HCT116 (cell line): ENCODE measurements around the gene KCNK15. TPM values are rescaled to one million over a fixed set of nuclear protein-coding genes. Genes with fewer than 3 reads are reported as not detected.

Experiments
- ATAC-seq: fragments of 200-7000 bp; cut with Tn5 transposase; 2 replicates; pipeline ENCODE4 v1.9.1; 2020; ENCODE audit warnings: mild to moderate bottlenecking, moderate library complexity
- BruUV-seq: library from RNA; stranded (reverse); fragments of 400-500 nt; replicated peaks from 2 replicates; lab custom pipeline; 2021; lab: Mats Ljungman, UMichigan
- CTCF ChIA-PET: fragments of 300-600 bp; sonication (Branson Sonifier 250); formaldehyde crosslinking; loops from one replicate; lab custom pipeline; 2021; ENCODE audit warnings: antibody characterized with exemption; lab: Charles Lee
- POLR2A ChIA-PET: fragments of 300-600, 350-600 bp; sonication (Branson Sonifier 250); formaldehyde crosslinking; loops from one replicate; lab custom pipeline; 2021; ENCODE audit warnings: antibody characterized with exemption; lab: Charles Lee
- RAD21 ChIA-PET, 2 experiments: fragments of 300-600 bp; sonication (Branson Sonifier 250); formaldehyde crosslinking; loops; one replicate each; lab custom pipeline; 2023; ENCODE audit warnings: low total read pairs in 2 of 2; ENCODE audit not compliant: uncharacterized antibody in 2 of 2, unreplicated experiment in 2 of 2, low non-redundant PET in 1 of 2; lab: Charles Lee
- DNase-seq: peaks from one replicate; pipeline ENCODE4 v3.0.0-alpha.2; 2010; ENCODE audit warnings: low read depth, low spot score
- H2AFZ ChIP-seq: fragments of 200-600 bp; shearing (Covaris generic), sonication (generic); 2 replicates; pipeline ENCODE4 v1.6.1; 2017; ENCODE audit warnings: low read depth, mixed run types, mixed read lengths, antibody characterized with exemption, low read length; ENCODE audit not compliant: poor library complexity, severe bottlenecking
- H3K27ac ChIP-seq: 2 replicates; pipeline ENCODE4 v1.5.1; 2012; ENCODE audit warnings: low read depth, low read length
- H3K27me3 ChIP-seq: fragments of 200-600 bp; sonication (generic); 2 replicates; pipeline ENCODE4 v1.6.1; 2016; ENCODE audit warnings: mixed run types, low read length, mixed read lengths; ENCODE audit not compliant: insufficient read depth
- H3K36me3 ChIP-seq, 2 experiments: fragments of 200-500 bp in 1 of 2; fragments of 200-600 bp in 1 of 2; sonication (Bioruptor generic) in 1 of 2; sonication (generic) in 1 of 2; 2 replicates each; pipeline versions ENCODE4 v1.5.1 to v1.6.1; 2014 to 2016; ENCODE audit warnings: low read length in 2 of 2, inconsistent platforms in 1 of 2, mixed read lengths in 1 of 2, mixed run types in 1 of 2; ENCODE audit not compliant: insufficient read depth in 2 of 2, control insufficient read depth in 1 of 2
- H3K4me1 ChIP-seq, 2 experiments: fragments of 200-600 bp in 1 of 2; sonication (generic) in 1 of 2; 2 replicates each; pipeline versions ENCODE4 v1.5.1 to v1.6.1; 2012 to 2017; ENCODE audit warnings: low read length in 2 of 2, inconsistent platforms in 1 of 2, mild to moderate bottlenecking in 1 of 2, mixed read lengths in 1 of 2, mixed run types in 1 of 2, moderate library complexity in 1 of 2; ENCODE audit not compliant: insufficient read depth in 2 of 2, control insufficient read depth in 1 of 2
- H3K4me2 ChIP-seq: fragments of 200-600 bp; sonication (generic); 2 replicates; pipeline ENCODE4 v1.6.1; 2017; ENCODE audit warnings: mixed run types, low read length, mixed read lengths
- H3K4me3 ChIP-seq, 2 experiments: fragments of 200-600 bp in 1 of 2; sonication (generic) in 1 of 2; replicated peaks in 1 of 2; 2 replicates each; pipeline ENCODE4 v1.5.1; 2011 to 2016; ENCODE audit warnings: low read length in 2 of 2, control low read depth in 1 of 2, low read depth in 1 of 2, mild to moderate bottlenecking in 1 of 2, mixed read lengths in 1 of 2, mixed run types in 1 of 2
- H3K79me2 ChIP-seq: fragments of 200-600 bp; sonication (generic); 2 replicates; pipeline ENCODE4 v1.6.1; 2017; ENCODE audit warnings: mild to moderate bottlenecking, mixed run types, low read length, moderate library complexity, mixed read lengths; ENCODE audit not compliant: insufficient read depth
- H3K9ac ChIP-seq: fragments of 200-600 bp; sonication (generic); 2 replicates; pipeline ENCODE4 v1.6.1; 2016; ENCODE audit warnings: low read length, mixed read lengths
- H3K9me2 ChIP-seq: fragments of 200-600 bp; sonication (generic), shearing (Covaris generic); 2 replicates; pipeline ENCODE4 v1.6.1; 2017; ENCODE audit warnings: mixed run types, mild to moderate bottlenecking, moderate library complexity; ENCODE audit not compliant: insufficient read depth
- H3K9me3 ChIP-seq, 2 experiments: fragments of 200-500 bp in 1 of 2; fragments of 200-600 bp in 1 of 2; sonication (Bioruptor generic) in 1 of 2; sonication (generic) in 1 of 2; 2 replicates each; pipeline ENCODE4 v1.6.1; 2014 to 2017; ENCODE audit warnings: low read length in 2 of 2, mixed read lengths in 2 of 2, inconsistent platforms in 1 of 2, low read depth in 1 of 2, mild to moderate bottlenecking in 1 of 2, mixed run types in 1 of 2, moderate library complexity in 1 of 2; ENCODE audit not compliant: control insufficient read depth in 1 of 2, insufficient read depth in 1 of 2
- H4K20me1 ChIP-seq: fragments of 200-600 bp; sonication (generic), shearing (Covaris generic); 2 replicates; pipeline ENCODE4 v1.6.1; 2017; ENCODE audit warnings: mixed run types, mild to moderate bottlenecking, moderate library complexity; ENCODE audit not compliant: insufficient read depth
- ATF3 ChIP-seq: IDR thresholded peaks from 2 replicates; pipeline ENCODE4 v1.6.1; 2012
- CBX3 ChIP-seq: IDR thresholded peaks from 2 replicates; pipeline ENCODE4 v1.6.1; 2012; ENCODE audit warnings: low read depth
- CEBPB ChIP-seq: IDR thresholded peaks from 2 replicates; pipeline ENCODE4 v1.6.1; 2012; ENCODE audit warnings: low read depth
- CTCF ChIP-seq, 3 experiments: fragments of 200-600 bp in 1 of 3; sonication (generic) in 1 of 3; IDR thresholded peaks in 2 of 3; conservative IDR thresholded peaks in 1 of 3; 2 replicates each; pipeline ENCODE4 v1.5.1; 2012 to 2017; ENCODE audit warnings: low read depth in 2 of 3, low read length in 2 of 3, antibody characterized with exemption in 1 of 3, borderline replicate concordance in 1 of 3, control low read depth in 1 of 3, mild to moderate bottlenecking in 1 of 3, mixed read lengths in 1 of 3, mixed run types in 1 of 3, moderate library complexity in 1 of 3; ENCODE audit not compliant: insufficient read depth in 1 of 3
- EGR1 ChIP-seq: IDR thresholded peaks from 2 replicates; pipeline ENCODE4 v1.6.1; 2012; ENCODE audit warnings: low read depth
- ELF1 ChIP-seq: IDR thresholded peaks from 2 replicates; pipeline ENCODE4 v1.6.1; 2012; ENCODE audit warnings: low read depth, borderline replicate concordance
- EZH2 ChIP-seq: fragments of 200-600 bp; sonication (generic); IDR thresholded peaks from 2 replicates; pipeline ENCODE4 v1.6.1; 2017; ENCODE audit warnings: antibody characterized with exemption, mixed run types
- EZH2phosphoT487 ChIP-seq: fragments of 200-600 bp; IDR thresholded peaks from 2 replicates; pipeline ENCODE4 v1.6.1; 2018; ENCODE audit warnings: antibody characterized with exemption, borderline replicate concordance
- FOSL1 ChIP-seq: IDR thresholded peaks from 2 replicates; pipeline ENCODE4 v1.6.1; 2012; ENCODE audit warnings: low read depth
- JUND ChIP-seq: IDR thresholded peaks from 2 replicates; pipeline ENCODE4 v1.6.1; 2012
- POLR2A ChIP-seq: IDR thresholded peaks from 2 replicates; pipeline ENCODE4 v1.7.0; 2011; ENCODE audit warnings: borderline replicate concordance; ENCODE audit not compliant: insufficient read depth, insufficient read length; ENCODE audit errors: extremely low read depth
- POLR2AphosphoS5 ChIP-seq: IDR thresholded peaks from 2 replicates; pipeline ENCODE4 v1.6.1; 2011; ENCODE audit warnings: mild to moderate bottlenecking, low read depth, low read length, moderate library complexity
- REST ChIP-seq: IDR thresholded peaks from 2 replicates; pipeline ENCODE4 v1.6.1; 2012; ENCODE audit warnings: low read depth
- SIN3A ChIP-seq: IDR thresholded peaks from 2 replicates; pipeline ENCODE4 v1.6.1; 2012; ENCODE audit warnings: low read depth
- SRF ChIP-seq: IDR thresholded peaks from 2 replicates; pipeline ENCODE4 v1.6.1; 2012; ENCODE audit warnings: low read depth
- TCF7L2 ChIP-seq: IDR thresholded peaks from 2 replicates; pipeline ENCODE4 v1.7.0; 2011; ENCODE audit warnings: borderline replicate concordance, inconsistent platforms; ENCODE audit not compliant: insufficient read depth, insufficient read length; ENCODE audit errors: extremely low read depth
- YY1 ChIP-seq: IDR thresholded peaks from 2 replicates; pipeline ENCODE4 v1.6.1; 2011; ENCODE audit warnings: low read length, low read depth, moderate library complexity, mild to moderate bottlenecking; ENCODE audit not compliant: insufficient replicate concordance; ENCODE audit errors: extremely low read depth
- ZBTB33 ChIP-seq: IDR thresholded peaks from 2 replicates; pipeline ENCODE4 v1.6.1; 2011; ENCODE audit warnings: mild to moderate bottlenecking, low read length, moderate library complexity; ENCODE audit not compliant: insufficient replicate concordance; ENCODE audit errors: extremely low read depth
- ZFX ChIP-seq: fragments of 450-650 bp; IDR thresholded peaks from 2 replicates; pipeline ENCODE4 v1.6.1; 2017
- ZNF274 ChIP-seq: fragments of 200-500 bp; sonication (Bioruptor generic); IDR thresholded peaks from 2 replicates; pipeline ENCODE4 v1.6.1; 2014; ENCODE audit warnings: mild to moderate bottlenecking, low read depth, low read length, inconsistent platforms
- intact Hi-C: fragments of 100-400 bp; cut with micrococcal nuclease; formaldehyde crosslinking; loops from 2 replicates; pipeline ENCODE4 v1.10.0; 2022
- total RNA-seq: library from RNA; stranded (reverse); gene quantifications from one replicate; pipeline ENCODE4 v1.2.1, GENCODE V29; 2021; ENCODE audit not compliant: unreplicated experiment

Gene KCNK15
- total RNA-seq, 1 experiment from 2014 or later: not detected

GRCh38 chr20:44759595-44759994, 13.9 kb downstream of the KCNK15 start:
- Histone ChIP-seq H3K36me3 (no peaks in the 10 kb centered on the region), H3K4me1 (no peaks in the 10 kb centered on the region), H4K20me1 (no peaks in the 10 kb centered on the region), H3K9me2 (no peaks in the 10 kb centered on the region), H2AFZ (no peak overlapping the region), H3K27me3 (peaks cover 16% of the 10 kb centered on the region), H3K4me3 (no peak overlapping the region), H3K9ac (no peak overlapping the region), H3K79me2 (no peaks in the 10 kb centered on the region), H3K9me3 (no peaks in the 10 kb centered on the region), H3K4me2 (no peak overlapping the region), H3K27ac (no peak overlapping the region)
- CTCF ChIA-PET: no interaction called here
- RAD21 ChIA-PET: no interaction called here
- TF ChIP-seq REST: no peak
- no peak for TF ChIP-seq ZBTB33
- no peak for TF ChIP-seq EZH2
- no peak for TF ChIP-seq CBX3
- no peak for TF ChIP-seq CTCF (IDR thresholded peaks at IDR 0.05 in 2 of 3, conservative IDR thresholded peaks at IDR 0.05 in 1 of 3; ENCODE audit: borderline replicate concordance in 1 of 3, insufficient read depth in 1 of 3, low read depth in 2 of 3, low read length in 2 of 3)
- no peak for TF ChIP-seq SIN3A
- TF ChIP-seq FOSL1: no peak
- TF ChIP-seq TCF7L2: no peak
- TF ChIP-seq YY1: no peak
- no peak for TF ChIP-seq ATF3
- TF ChIP-seq CEBPB: no peak
- no peak for TF ChIP-seq EGR1
- TF ChIP-seq JUND: no peak
- TF ChIP-seq POLR2AphosphoS5: no peak
- no peak for TF ChIP-seq EZH2phosphoT487
- no peak for TF ChIP-seq ELF1
- no peak for TF ChIP-seq ZNF274
- TF ChIP-seq ZFX: no peak
- no peak for TF ChIP-seq POLR2A
- no peak for TF ChIP-seq SRF
- DNase-seq: no peak
- no TSS peak for BruUV-seq
- no peak for ATAC-seq
- POLR2A ChIA-PET: no interaction called here
- intact Hi-C loops: no loop called here
